LHCN-M2 (cell line): Measurements from ENCODE around the gene CCDC178. TPM values are rescaled to one million over a fixed set of nuclear protein-coding genes. Genes with fewer than 3 reads are reported as not detected.

Experiments
- total RNA-seq: library from RNA; depleted of rRNA; stranded (reverse); fragments of >200 nt; gene quantifications from 2 replicates; pipeline ENCODE4 v1.2.3, GENCODE V29; 2014; rRNA removed

CCDC178 gene
- total RNA-seq, 1 experiment from 2014 or later, result not detected

Other genes starting within 250 kb of the CCDC178 start
- gene ASXL3, start 137.5 kb upstream of the CCDC178 start, total RNA-seq, result under 0.01 TPM in 1 of 2 replicates, not detected in the other